ENCODE results near the gene CX3CL1.
A peak's percentile ranks its signal among the peaks of the same experiment; 100 is the strongest.

Gene CX3CL1

DNA sequence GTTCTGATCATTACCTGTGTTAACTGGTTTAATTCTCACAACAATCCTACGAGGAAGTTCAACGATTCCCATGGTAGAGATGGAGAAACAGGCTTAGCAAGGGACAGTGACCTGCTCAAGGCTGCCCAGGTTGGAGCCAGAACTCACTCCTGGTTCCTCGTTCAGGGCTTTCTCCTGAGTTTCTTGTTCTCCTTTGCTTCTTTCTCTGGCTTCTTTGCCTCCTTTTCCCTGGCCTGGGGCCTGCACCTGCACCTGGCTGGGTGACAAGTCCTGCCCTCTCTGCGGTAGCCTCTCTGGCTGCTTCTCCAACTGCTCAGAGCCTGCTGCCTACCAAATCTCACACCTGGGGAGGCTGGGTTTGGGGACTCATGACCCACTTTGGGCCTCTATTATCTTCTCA is 10.9 kb upstream of the CX3CL1 start:
- no peak overlapping the region for H3K4me3 ChIP-seq (ENCODE audit: control insufficient read depth, low read depth, low read length)
- TF ChIP-seq CTCF (conservative IDR thresholded peaks at IDR 0.05; ENCODE audit: control insufficient read depth, insufficient read depth, low read depth, low read length) = no peak
- no peak for DNase-seq (ENCODE audit: low read depth)

GRCh38 chr16:57364143-57364542 is 8.1 kb upstream of the CX3CL1 start:
- H3K4me3 ChIP-seq (ENCODE audit: control insufficient read depth, low read depth, low read length) = no peak overlapping the region
- no peak for TF ChIP-seq CTCF (conservative IDR thresholded peaks at IDR 0.05; ENCODE audit: control insufficient read depth, insufficient read depth, low read depth, low read length)
- no peak for DNase-seq (ENCODE audit: low read depth)

- no peak for DNase-seq (ENCODE audit: low read depth)
- no peak overlapping the region for H3K4me3 ChIP-seq (ENCODE audit: control insufficient read depth, low read depth, low read length)
- no peak for TF ChIP-seq CTCF (conservative IDR thresholded peaks at IDR 0.05; ENCODE audit: control insufficient read depth, insufficient read depth, low read depth, low read length)
Measured at GRCh38 chr16:57366544-57367040, 5.7 kb upstream of the CX3CL1 start.

DNA sequence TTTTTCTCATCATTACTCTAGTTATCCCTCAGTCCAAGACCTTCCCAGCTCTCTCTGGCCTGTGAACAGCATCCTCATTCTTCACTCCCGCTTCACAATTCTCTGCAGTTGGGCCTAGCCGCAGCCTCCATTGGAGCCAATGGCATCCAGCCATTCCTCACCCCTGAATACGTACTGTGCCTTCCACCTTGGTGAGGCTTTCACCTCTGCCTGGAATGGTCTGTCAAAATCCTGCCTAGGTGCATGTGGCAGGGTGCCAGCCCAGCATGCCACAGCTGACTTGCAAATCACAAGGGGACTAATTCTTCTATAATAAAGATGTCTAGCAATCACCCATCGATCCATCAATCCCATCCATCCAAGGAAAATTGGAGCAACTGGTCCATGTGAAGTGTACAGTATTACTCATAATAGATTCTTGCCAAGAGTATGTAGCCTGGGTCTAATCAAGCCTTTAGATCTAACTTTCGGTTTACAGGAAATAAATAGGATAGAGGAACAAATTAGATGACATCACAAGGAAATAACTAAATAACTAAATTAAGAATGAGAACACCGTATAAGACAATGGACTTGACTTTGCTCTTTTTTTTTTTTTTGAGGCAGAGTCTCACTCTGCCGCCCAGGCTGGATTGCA is 5.1 kb upstream of the CX3CL1 start:
- peak; percentile 44 for DNase-seq (ENCODE audit: low read depth)
- TF ChIP-seq CTCF (conservative IDR thresholded peaks at IDR 0.05; ENCODE audit: control insufficient read depth, insufficient read depth, low read depth, low read length) = no peak
- H3K4me3 ChIP-seq (ENCODE audit: control insufficient read depth, low read depth, low read length) = no peak overlapping the region

DNA sequence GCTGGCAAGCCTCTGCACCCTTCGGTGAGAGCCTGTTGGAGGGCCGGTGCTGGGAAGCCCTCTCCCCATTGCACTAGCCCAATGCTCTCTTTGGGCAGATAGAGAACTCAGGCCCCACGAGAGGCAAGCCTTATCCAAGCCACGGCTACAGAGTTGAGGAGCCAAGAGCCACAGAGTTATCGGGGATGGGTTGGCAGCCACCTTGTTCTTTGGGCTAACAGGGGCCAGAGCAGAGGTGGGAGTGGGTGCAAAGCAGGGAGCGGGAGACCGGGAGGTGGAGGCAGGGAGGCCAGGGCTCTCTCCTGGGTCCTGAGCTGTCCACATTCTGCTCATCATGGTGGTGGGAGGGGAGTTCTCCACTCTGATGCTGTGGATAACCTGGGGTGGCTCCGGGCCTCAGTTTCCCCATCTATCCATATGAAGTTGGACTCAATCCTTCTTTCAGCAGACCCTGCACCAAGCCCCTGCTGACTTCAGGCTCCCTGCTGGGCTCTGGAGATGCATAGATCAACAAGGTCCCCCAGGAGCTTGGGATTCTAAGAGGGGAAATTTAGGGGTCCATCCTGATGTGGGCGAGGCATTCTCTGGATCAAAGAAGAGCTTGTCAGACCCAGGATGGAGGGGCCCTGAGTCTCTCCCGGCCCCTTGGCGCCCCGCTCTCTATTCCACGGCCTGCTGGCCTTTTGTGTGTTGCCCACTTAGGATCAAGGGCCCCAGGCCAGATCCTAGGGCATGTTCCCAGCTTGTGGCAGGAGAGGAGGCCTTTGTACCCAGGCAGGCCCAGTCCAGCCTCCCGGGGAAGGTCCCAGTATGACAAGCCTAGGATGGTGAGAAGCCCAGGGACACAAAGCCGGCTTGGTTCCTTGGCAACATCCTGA is 557 bp upstream of the CX3CL1 start:
- no peak for TF ChIP-seq CTCF (conservative IDR thresholded peaks at IDR 0.05; ENCODE audit: control insufficient read depth, insufficient read depth, low read depth, low read length)
- no peak overlapping the region for H3K4me3 ChIP-seq (ENCODE audit: control insufficient read depth, low read depth, low read length)
- DNase-seq (ENCODE audit: low read depth) = no peak

GRCh38 chr16:57373117-57373947 is 1.0 kb downstream of the CX3CL1 start:
- TF ChIP-seq CTCF (conservative IDR thresholded peaks at IDR 0.05; ENCODE audit: control insufficient read depth, insufficient read depth, low read depth, low read length) = no peak

More at GRCh38 chr16:57373117-57373947, 1.0 kb downstream of the CX3CL1 start:
- DNase-seq (ENCODE audit: low read depth) = no peak
- no peak overlapping the region for H3K4me3 ChIP-seq (ENCODE audit: control insufficient read depth, low read depth, low read length)

Measured in fibroblast of mammary gland (primary cell).